ENCODE data around the gene WDR86. TPM values are rescaled to one million over a fixed set of nuclear protein-coding genes. Genes with fewer than 3 reads are reported as not detected.

Gene WDR86
- total RNA-seq, 1 donor from 2014 or later: 83.0 TPM

- peak overlapping the region; percentile 12 for H3K27ac Mint-ChIP-seq
- no peaks in the 10 kb centered on the region for H3K27me3 Mint-ChIP-seq
Observed at GRCh38 chr7:151375530-151376217, 34.2 kb downstream of the WDR86 start.

GRCh38 chr7:151374726-151375125 lies 35.1 kb downstream of the WDR86 start:
- peaks cover 18% of the 10 kb centered on the region for H3K36me3 Mint-ChIP-seq
- H3K9me3 Mint-ChIP-seq: no peaks in the 10 kb centered on the region
- H3K27ac Mint-ChIP-seq: no peak overlapping the region
- H3K4me3 Mint-ChIP-seq: no peak overlapping the region
- peaks cover 11% of the 10 kb centered on the region for H3K4me1 Mint-ChIP-seq (ENCODE audit: unreplicated experiment)
- peak; percentile 61 for DNase-seq (ENCODE audit: extremely low spot score, unreplicated experiment)
- no peaks in the 10 kb centered on the region for H3K27me3 Mint-ChIP-seq
- no peak for TF ChIP-seq CTCF (conservative IDR thresholded peaks at IDR 0.05)

More at GRCh38 chr7:151375530-151376217, 34.2 kb downstream of the WDR86 start:
- DNase-seq (ENCODE audit: extremely low spot score, unreplicated experiment): peak; percentile 51
- Mint-ChIP-seq H3K4me3 (no peak overlapping the region), H3K9me3 (no peaks in the 10 kb centered on the region), H3K36me3 (peaks cover 18% of the 10 kb centered on the region), H3K4me1 (ENCODE audit: unreplicated experiment) (peaks cover 11% of the 10 kb centered on the region)
- no peak for TF ChIP-seq CTCF (conservative IDR thresholded peaks at IDR 0.05)

GRCh38 chr7:151374139-151374538 lies 35.7 kb downstream of the WDR86 start:
- no peaks in the 10 kb centered on the region for H3K9me3 Mint-ChIP-seq
- H3K27me3 Mint-ChIP-seq: no peaks in the 10 kb centered on the region
- peaks cover 11% of the 10 kb centered on the region for H3K4me1 Mint-ChIP-seq (ENCODE audit: unreplicated experiment)
- no peak for TF ChIP-seq CTCF (conservative IDR thresholded peaks at IDR 0.05)
- H3K27ac Mint-ChIP-seq: no peak overlapping the region
- no peak overlapping the region for H3K4me3 Mint-ChIP-seq
- DNase-seq (ENCODE audit: extremely low spot score, unreplicated experiment): peak; percentile 45
- peaks cover 12% of the 10 kb centered on the region for H3K36me3 Mint-ChIP-seq

- DNase-seq (ENCODE audit: extremely low spot score, unreplicated experiment): no peak
- Mint-ChIP-seq H3K4me3 (no peak overlapping the region), H3K4me1 (ENCODE audit: unreplicated experiment) (peaks cover 13% of the 10 kb centered on the region), H3K27ac (no peak overlapping the region), H3K36me3 (peaks cover 9% of the 10 kb centered on the region), H3K27me3 (no peaks in the 10 kb centered on the region), H3K9me3 (no peaks in the 10 kb centered on the region)
- TF ChIP-seq CTCF (conservative IDR thresholded peaks at IDR 0.05): no peak
Observed at GRCh38 chr7:151373599-151373998, 36.2 kb downstream of the WDR86 start.

- H3K4me3 Mint-ChIP-seq: no peak overlapping the region
- H3K27me3 Mint-ChIP-seq: no peaks in the 10 kb centered on the region
- H3K4me1 Mint-ChIP-seq (ENCODE audit: unreplicated experiment): peaks cover 21% of the 10 kb centered on the region
- H3K27ac Mint-ChIP-seq: peak overlapping the region; percentile 7
- TF ChIP-seq CTCF (conservative IDR thresholded peaks at IDR 0.05): no peak
- no peak for DNase-seq (ENCODE audit: extremely low spot score, unreplicated experiment)
- no peaks in the 10 kb centered on the region for H3K9me3 Mint-ChIP-seq
- H3K36me3 Mint-ChIP-seq: peaks cover 12% of the 10 kb centered on the region
Observed at GRCh38 chr7:151372612-151373265, 37.1 kb downstream of the WDR86 start.

Measured in type B pancreatic cell (in vitro differentiated cells).